HG03064 (cell line): Measurements from ENCODE around the gene ACSS2.
"Not testable (repeated sequence)": the region's sequence is repeated elsewhere in the genome, so short reads cannot be mapped to it uniquely, and the experiment has no call there.

Experiments
- ATAC-seq: cut with Tn5 transposase; IDR thresholded peaks from one replicate; pipeline ENCODE4 v1.9.1; 2021; ENCODE audit warnings: low read depth; ENCODE audit not compliant: unreplicated experiment

The ACSS2 gene

DNA sequence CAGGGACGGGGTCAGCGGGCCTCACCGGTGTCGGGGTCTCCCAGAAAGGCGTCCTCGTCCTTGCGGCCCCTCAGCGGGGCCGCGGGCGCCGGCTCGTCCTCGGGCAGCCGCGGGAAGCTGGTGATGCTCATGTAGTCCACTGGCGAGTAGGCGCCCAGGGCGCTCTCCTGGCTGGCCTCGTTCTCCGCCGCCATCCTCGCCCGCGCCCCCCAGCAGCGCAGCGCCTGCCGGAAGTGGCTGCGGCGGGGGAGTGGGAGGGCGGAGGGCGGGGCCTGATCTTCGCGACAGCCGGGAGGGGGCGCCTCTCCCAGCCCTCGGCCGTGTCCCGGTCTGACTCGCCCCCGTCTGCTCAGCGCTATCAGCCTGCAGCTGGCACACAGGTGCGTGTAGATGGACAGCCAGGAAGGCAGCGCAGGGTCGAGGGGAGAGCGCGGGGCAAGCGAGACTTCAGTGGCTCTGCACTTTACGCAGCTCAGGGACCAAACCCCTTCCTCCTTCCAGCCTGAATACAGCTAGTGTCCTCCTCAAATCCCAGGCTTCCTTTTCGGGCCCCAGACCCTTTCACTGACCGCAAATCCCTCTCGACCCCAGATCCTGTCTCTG, 3.7 kb upstream of the ACSS2 start, which contains the start of gene GGT7:
TSS of gene GGT7 (minus strand) at position 235 of the 603 bp plus-strand sequence. CDS start at position 194, 41 bp downstream.
- ATAC-seq: no peak

DNA sequence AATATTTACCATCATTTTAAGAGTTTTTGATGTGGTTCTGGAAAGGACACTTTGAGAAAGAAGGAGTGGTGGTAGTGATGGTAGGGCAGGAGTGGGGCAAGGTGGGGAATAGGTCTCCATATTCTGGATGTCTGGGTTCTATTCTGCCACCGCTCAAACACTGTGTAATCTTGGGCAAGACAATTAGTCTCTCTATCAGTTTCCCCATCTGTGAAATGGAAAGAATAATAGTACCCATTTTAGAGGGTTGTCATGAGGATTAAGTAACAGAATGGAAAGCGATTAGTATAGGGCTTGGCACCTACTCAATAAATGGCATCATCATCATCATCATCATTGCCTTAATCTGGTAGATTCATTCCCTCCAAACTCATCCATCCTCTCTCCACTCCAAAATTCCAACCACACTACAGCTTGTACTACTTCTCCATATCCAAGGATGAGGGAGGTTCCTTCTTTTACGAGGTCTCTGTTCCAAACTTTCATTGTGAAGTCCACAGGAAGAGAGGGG, 2.8 kb upstream of the ACSS2 start:
- ATAC-seq: no peak

GRCh38 chr20:34874094-34874654, 2.2 kb upstream of the ACSS2 start:
- no peak for ATAC-seq

GRCh38 chr20:34875642-34876405, 588 bp upstream of the ACSS2 start:
- peak; percentile 52 for ATAC-seq

- ATAC-seq: no peak
Observed at GRCh38 chr20:34880215-34880850, 3.9 kb downstream of the ACSS2 start.

- ATAC-seq: not testable (repeated sequence)
Observed at GRCh38 chr20:34880971-34881370, 4.6 kb downstream of the ACSS2 start.

- ATAC-seq: no peak
Observed at GRCh38 chr20:34881689-34882088, 5.3 kb downstream of the ACSS2 start.

GRCh38 chr20:34883087-34883688, 6.8 kb downstream of the ACSS2 start:
- ATAC-seq: no peak

DNA sequence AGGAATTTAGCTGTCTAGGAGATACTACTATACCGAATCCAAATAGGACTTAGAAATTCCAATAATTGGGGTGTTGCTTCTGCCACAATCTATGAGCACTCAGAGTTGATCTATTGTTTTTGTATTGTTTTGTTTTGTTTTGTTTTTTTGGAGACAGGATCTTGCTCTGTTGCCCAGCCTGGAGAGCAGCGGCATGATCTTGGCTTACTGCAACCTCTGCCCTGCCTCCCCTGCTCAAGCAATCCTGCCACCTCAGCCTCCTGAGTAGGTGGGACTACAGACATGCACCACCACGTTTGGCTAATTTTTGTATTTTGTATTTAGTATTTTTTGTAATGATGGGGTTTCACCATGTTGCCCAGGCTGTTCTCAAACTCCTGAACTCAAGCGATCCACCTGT, 7.4 kb downstream of the ACSS2 start:
- no peak for ATAC-seq

DNA sequence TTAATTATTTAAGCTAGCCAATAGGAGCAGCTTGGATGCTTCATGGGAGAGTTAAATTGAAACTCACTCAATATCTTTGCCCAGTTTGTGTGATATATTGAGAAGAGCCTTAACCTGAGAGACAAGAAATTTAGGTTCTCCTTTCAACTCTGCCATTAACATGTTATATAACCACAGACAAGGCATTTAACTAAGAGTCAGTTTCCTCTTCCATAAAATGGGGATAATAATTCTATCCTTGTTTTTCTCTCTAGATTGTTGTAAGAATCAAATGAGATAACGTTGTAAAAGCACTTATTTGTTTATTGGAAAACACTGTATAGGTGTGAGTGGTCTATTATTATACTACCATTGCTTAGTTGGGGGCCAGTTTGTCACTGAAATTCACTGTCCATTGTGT, 7.8 kb downstream of the ACSS2 start:
- ATAC-seq: no peak

GRCh38 chr20:34886122-34886521, 9.7 kb downstream of the ACSS2 start:
- no peak for ATAC-seq

GRCh38 chr20:34887023-34887422, 10.6 kb downstream of the ACSS2 start:
- ATAC-seq: no peak

DNA sequence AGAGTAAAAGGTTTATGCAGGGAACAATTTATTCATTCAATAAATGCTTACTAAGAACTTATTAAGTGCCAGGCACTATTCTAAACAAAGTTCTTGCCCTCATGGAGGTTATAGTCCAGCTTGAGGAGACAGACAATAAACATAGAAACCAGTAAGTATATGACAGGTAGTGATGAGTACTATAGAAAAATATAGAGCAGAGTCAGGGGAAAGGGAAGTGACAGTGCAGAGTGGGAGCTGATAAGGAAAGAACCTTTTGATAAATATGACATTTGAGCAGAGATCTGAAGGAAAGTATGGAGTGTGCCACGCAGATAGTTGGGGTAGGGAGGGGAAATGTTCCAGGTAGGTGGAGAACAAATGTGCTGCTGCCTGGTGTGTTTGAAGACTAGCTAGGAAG, 12.1 kb downstream of the ACSS2 start:
- no peak for ATAC-seq

DNA sequence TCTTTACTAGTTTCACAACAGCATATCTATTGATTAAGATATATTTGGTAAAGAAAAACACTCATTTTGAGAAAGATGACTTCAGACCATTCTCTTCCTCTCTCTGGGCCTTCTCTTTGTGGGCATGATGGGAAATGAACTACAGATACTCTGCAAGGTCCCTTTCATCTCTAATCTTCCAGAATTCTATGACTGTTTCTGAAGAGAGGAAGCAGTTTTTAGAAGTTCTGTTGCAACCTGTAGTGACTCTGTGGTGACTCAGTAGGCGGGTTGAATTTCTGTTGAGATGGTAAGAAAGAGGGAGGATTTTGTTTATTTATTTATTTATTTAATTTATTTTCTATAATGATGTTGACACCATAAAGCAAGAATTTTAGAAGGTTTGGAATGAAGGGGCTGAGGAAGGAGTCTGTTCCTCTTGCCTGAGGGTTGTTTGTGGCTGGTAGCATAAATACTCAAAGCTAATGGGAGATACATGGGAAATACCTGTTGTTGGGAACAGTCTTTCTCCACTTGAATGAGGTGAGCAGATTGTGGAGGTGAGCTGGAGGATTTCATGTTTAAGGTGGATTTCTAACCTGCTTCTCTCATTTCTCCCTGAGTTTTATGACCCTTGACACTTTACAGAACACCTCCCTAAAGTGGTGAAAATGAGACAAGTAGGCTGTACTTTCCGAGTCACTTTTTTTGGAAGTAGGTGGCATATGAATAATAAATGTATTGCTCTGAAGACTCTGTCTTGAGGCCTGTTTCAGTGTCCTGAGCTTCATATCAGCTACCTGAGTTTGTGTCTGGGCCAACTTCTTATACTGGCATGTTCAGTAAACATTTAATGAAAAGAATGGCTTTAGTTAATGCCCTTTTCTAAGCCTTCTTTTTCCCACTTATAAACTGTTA, 15.0 kb downstream of the ACSS2 start:
- ATAC-seq: no peak

GRCh38 chr20:34892671-34893070, 16.3 kb downstream of the ACSS2 start:
- no peak for ATAC-seq

GRCh38 chr20:34894723-34895122, 18.3 kb downstream of the ACSS2 start:
- no peak for ATAC-seq

GRCh38 chr20:34895465-34895864, 19.1 kb downstream of the ACSS2 start:
- no peak for ATAC-seq

- ATAC-seq: no peak
Observed at GRCh38 chr20:34896086-34896621, 19.7 kb downstream of the ACSS2 start.

DNA sequence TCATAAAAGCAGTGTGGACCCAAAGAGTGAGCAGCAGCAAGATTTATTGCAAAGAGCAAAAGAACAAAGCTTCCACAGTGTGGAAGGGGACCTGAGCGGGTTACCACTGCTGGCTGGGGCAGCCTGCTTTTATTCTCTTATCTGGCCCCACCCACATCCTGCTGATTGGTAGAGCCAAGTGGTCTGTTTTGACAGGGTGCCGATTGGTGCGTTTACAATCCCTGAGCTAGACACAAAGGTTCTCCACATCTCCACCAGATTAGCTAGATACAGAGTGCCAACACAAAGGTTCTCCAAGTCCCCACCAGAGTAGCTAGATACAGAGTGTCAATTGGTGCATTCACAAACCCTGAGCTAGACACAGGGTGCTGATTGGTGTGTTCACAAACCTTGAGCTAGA, 21.7 kb downstream of the ACSS2 start:
- not testable (repeated sequence) for ATAC-seq
